ENCODE measurements around the gene ARHGAP32. TPM values are rescaled to one million over a fixed set of nuclear protein-coding genes. Genes with fewer than 3 reads are reported as not detected.

Gene ARHGAP32
- total RNA-seq, 1 experiment from 2014 or later = 7.9 TPM

DNA sequence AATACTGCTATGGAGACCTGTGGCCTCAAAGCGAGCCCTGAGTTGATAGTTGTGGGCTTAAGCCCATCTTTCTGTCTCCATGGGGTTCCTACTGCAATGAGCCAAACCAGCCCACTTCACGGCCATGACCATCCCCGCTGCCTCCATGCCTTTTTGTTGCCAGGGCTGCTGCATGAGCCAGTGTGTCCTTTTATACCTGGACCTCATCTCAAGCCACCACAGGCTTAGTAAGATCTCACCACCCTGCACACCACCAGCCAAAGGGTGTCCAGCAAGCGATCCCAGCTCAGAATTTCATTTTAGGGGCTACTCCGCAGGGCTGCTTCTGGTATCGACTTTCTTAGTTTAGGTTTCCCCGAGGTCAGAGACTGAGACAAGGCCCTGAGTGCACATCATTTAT, 257.8 kb downstream of the ARHGAP32 start:
- Histone ChIP-seq H3K9me3 (replicated peaks) (no peaks in the 10 kb centered on the region), H3K27ac (no peak overlapping the region), H3K36me3 (no peaks in the 10 kb centered on the region), H3K27me3 (no peaks in the 10 kb centered on the region), H3K4me1 (peaks cover 51% of the 10 kb centered on the region), H3K4me3 (no peak overlapping the region)
- no peak for DNase-seq

DNA sequence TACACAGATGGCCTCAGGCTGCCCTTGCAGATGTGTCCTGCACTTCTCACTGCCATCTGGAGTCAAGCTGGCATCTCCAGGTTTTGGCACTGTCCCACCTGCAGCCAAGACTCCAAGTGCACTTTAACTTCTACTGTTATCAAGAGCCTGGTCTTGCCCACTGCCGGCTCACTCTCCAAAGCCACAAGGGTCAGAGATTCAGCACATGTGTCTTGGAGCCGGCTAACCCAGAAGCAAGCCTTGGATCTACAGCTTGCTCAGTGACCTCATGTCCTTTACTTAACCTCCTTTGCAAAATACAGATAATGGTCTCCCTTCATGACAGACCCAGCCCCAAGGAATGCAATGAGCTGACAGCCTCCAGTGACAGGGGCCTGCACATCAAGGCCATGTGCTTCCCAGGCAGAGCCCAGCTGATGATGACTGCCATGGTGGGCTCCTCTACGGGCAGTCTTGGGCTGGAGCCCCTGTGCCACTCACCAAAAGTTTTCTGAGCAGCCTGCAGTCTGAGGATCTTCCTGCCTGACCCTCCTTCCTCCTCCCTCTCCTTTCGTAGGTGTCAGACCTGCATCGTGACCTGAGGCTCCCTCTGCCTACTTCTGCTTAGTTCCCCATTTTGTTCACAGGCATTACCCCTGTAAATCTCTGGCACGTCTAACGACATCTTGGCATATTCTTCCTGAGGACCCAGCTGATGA, 258.5 kb downstream of the ARHGAP32 start:
- DNase-seq = no peak
- H3K9me3 ChIP-seq (replicated peaks) = no peaks in the 10 kb centered on the region
- no peaks in the 10 kb centered on the region for H3K27me3 ChIP-seq
- no peak overlapping the region for H3K27ac ChIP-seq
- H3K4me1 ChIP-seq = peaks cover 51% of the 10 kb centered on the region
- H3K36me3 ChIP-seq = no peaks in the 10 kb centered on the region
- H3K4me3 ChIP-seq = no peak overlapping the region

- peaks cover 53% of the 10 kb centered on the region for H3K4me1 ChIP-seq
- H3K4me3 ChIP-seq = no peak overlapping the region
- peak; percentile 96 to 97 for DNase-seq
- no peaks in the 10 kb centered on the region for H3K36me3 ChIP-seq
- H3K27me3 ChIP-seq = no peaks in the 10 kb centered on the region
- H3K9me3 ChIP-seq (replicated peaks) = no peaks in the 10 kb centered on the region
- H3K27ac ChIP-seq = peak overlapping the region; percentile 87
Observed at GRCh38 chr11:128931668-128932067, 260.5 kb downstream of the ARHGAP32 start.

GRCh38 chr11:128931066-128931465, 261.1 kb downstream of the ARHGAP32 start:
- DNase-seq = peak; percentile 52 to 63

DNA sequence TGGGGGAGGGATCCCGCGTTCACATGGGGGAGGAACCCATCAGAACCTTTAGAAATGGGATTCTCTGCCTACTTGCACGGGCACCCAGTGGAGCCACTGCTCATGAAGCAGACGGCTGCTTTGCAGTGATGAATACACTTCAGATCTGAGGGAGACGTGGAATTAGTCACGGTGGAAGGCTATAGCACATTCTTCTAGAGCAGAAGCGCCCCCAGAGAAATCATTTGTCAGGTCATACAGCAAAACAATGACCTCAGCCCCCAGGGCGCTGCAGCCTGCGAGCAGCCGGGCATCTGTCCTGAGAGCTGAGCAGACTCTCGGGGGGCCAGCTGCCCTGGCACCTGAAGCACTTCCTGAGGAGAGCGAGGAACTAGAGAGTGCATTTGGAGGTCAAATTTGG, 262.1 kb downstream of the ARHGAP32 start:
- Histone ChIP-seq H3K4me1 (peaks cover 53% of the 10 kb centered on the region), H3K27ac (peak overlapping the region; percentile 100), H3K27me3 (no peaks in the 10 kb centered on the region), H3K36me3 (no peaks in the 10 kb centered on the region), H3K4me3 (peak overlapping the region; percentile 22), H3K9me3 (replicated peaks) (no peaks in the 10 kb centered on the region)
- DNase-seq = peak; percentile 96 to 97

More at GRCh38 chr11:128931066-128931465, 261.1 kb downstream of the ARHGAP32 start:
- Histone ChIP-seq H3K36me3 (no peaks in the 10 kb centered on the region), H3K4me1 (peaks cover 53% of the 10 kb centered on the region), H3K27ac (peak overlapping the region; percentile 87), H3K4me3 (no peak overlapping the region), H3K27me3 (no peaks in the 10 kb centered on the region), H3K9me3 (replicated peaks) (no peaks in the 10 kb centered on the region)

- DNase-seq = peak; percentile 85 to 86
- peak overlapping the region; percentile 22 for H3K4me3 ChIP-seq
- peaks cover 53% of the 10 kb centered on the region for H3K4me1 ChIP-seq
- H3K36me3 ChIP-seq = no peaks in the 10 kb centered on the region
- H3K9me3 ChIP-seq (replicated peaks) = no peaks in the 10 kb centered on the region
- peak overlapping the region; percentile 100 for H3K27ac ChIP-seq
- no peaks in the 10 kb centered on the region for H3K27me3 ChIP-seq
Observed at GRCh38 chr11:128929468-128929867, 262.7 kb downstream of the ARHGAP32 start.

- DNase-seq = no peak
- Histone ChIP-seq H3K27me3 (no peaks in the 10 kb centered on the region), H3K4me1 (peaks cover 48% of the 10 kb centered on the region), H3K36me3 (no peaks in the 10 kb centered on the region), H3K27ac (peak overlapping the region; percentile 100), H3K4me3 (no peak overlapping the region), H3K9me3 (replicated peaks) (no peaks in the 10 kb centered on the region)
Observed at GRCh38 chr11:128928400-128928799, 263.7 kb downstream of the ARHGAP32 start.

DNA sequence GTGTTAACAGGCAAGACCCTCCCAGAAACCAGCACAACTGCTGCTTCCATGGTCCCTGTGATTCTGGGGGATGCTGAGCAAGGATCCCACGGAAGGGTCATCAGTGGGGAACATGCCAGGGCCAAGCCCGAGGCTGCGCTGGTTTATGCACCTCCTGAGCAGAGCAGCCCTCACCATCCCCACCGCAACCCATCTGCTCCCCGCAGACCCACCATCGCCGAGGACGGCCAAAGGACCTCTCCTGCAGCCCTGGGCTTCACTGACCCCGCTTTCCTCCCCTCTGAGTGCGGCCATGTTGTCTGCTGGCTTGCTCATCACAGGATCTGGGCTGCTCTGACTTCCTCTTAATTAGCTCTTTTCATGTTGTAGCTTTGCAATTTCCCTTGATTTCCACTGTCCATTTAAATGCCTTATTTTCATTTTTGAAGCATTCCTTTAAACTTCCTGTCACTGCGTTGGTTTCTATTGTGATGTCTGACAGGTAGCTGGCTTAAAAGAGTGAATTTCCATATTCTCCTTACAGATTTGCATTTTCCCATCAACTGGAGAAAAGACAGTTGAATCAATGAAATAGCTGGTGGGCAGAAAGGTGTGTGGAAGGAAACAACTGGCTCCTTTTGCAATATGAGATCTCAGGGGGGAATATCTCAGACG, 264.3 kb downstream of the ARHGAP32 start:
- DNase-seq = no peak
- H3K27ac ChIP-seq = no peak overlapping the region; the same call in 1 of the 2 replicates

GRCh38 chr11:128927108-128927461, 265.0 kb downstream of the ARHGAP32 start:
- no peaks in the 10 kb centered on the region for H3K9me3 ChIP-seq (replicated peaks)
- no peaks in the 10 kb centered on the region for H3K27me3 ChIP-seq
- peaks cover 35% of the 10 kb centered on the region for H3K4me1 ChIP-seq
- no peaks in the 10 kb centered on the region for H3K36me3 ChIP-seq
- H3K27ac ChIP-seq = no peak overlapping the region
- no peak for DNase-seq
- no peak overlapping the region for H3K4me3 ChIP-seq

More for the DNA sequence above, 264.3 kb downstream of the ARHGAP32 start:
- Histone ChIP-seq H3K36me3 (no peaks in the 10 kb centered on the region), H3K4me1 (peaks cover 42% of the 10 kb centered on the region), H3K4me3 (no peak overlapping the region), H3K27me3 (no peaks in the 10 kb centered on the region), H3K9me3 (replicated peaks) (no peaks in the 10 kb centered on the region)

- Histone ChIP-seq H3K36me3 (no peaks in the 10 kb centered on the region), H3K27ac (no peak overlapping the region), H3K4me1 (peaks cover 33% of the 10 kb centered on the region), H3K27me3 (no peaks in the 10 kb centered on the region), H3K4me3 (no peak overlapping the region), H3K9me3 (replicated peaks) (no peaks in the 10 kb centered on the region)
- DNase-seq = no peak
Observed at GRCh38 chr11:128926437-128927107, 265.6 kb downstream of the ARHGAP32 start.

DNA sequence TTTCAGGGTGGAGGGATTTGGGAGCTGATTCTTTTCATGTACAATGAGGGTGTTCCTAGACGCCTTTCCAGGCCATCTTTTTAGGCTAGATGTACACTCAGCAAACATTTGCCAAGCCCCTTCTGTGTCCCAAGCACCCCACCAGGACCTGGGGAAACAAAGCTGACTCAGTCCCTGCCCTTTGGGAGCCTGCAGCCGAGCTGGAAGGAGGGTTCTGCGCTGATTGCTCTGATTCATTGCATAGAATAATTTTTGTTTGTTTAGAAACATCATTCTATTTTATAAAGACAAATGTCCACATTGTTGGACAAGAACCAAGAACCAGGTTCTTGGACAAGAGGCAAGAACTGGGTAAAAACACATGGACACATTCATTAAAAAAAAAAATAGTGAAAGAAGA, 266.1 kb downstream of the ARHGAP32 start:
- H3K9me3 ChIP-seq (replicated peaks) = no peaks in the 10 kb centered on the region
- H3K27me3 ChIP-seq = no peaks in the 10 kb centered on the region
- DNase-seq = no peak
- peaks cover 27% of the 10 kb centered on the region for H3K4me1 ChIP-seq
- no peak overlapping the region for H3K27ac ChIP-seq
- no peak overlapping the region for H3K4me3 ChIP-seq
- H3K36me3 ChIP-seq = no peaks in the 10 kb centered on the region

- H3K9me3 ChIP-seq (replicated peaks) = no peaks in the 10 kb centered on the region
- no peak for DNase-seq
- H3K36me3 ChIP-seq = no peaks in the 10 kb centered on the region
- H3K27me3 ChIP-seq = no peaks in the 10 kb centered on the region
- H3K4me3 ChIP-seq = no peak overlapping the region
- no peak overlapping the region for H3K27ac ChIP-seq
- peaks cover 25% of the 10 kb centered on the region for H3K4me1 ChIP-seq
Observed at GRCh38 chr11:128925250-128925600, 266.9 kb downstream of the ARHGAP32 start.

DNA sequence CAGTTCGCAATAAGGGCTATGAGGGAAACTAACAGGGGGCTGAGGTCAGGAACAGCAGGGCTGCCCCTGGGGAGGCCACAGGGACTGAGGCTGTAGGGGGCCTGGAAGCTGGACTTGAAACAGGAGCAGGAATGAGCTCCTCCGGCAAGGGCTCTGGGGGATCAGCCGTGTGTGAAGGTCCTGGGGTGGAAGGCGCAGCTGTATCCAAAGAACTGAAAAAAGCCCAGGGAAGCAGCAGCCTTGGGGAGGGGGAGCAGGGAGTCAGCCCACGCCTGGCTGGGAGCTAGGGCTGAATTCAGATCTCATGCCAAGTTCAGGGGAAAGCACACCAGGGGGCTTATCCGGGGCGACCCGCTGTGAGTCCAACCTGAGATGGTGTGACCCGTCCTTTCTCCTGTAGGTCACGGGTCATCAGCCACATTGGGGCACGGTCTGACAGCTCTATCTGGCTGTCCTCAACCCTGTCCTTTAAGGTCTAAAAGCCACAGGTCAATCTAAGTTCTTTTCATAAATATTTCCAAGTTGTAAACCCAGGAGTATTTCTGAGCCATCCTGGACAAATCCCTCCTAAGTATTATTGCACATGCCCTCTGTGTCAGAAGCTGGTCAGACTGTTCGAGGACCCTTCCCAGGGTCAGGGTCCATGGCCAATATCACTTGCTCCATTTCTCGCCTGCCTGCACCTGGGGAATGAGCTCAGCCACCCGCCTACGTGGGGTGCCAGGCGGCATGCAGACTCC, 267.4 kb downstream of the ARHGAP32 start:
- Histone ChIP-seq H3K27me3 (no peaks in the 10 kb centered on the region), H3K4me3 (no peak overlapping the region), H3K4me1 (peaks cover 24% of the 10 kb centered on the region)

DNA sequence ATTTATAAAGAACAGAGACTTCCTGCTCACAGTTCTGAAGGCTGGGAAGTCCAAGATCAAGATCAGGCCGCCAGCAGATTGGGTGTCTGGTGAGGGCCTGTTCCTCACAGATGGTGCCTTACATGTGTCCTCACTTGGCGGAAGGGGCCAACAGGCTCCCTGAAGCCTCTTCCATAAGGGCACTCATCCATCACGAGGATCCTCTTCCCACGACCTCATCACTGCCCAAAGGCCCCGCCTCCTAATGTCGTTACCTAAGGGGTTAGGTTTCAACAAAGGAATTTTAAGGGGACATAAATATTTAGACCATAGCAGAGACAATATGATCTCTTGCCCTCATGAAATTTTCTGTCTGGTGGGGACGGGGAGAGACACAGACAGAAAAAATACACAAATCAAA, 268.0 kb downstream of the ARHGAP32 start:
- Histone ChIP-seq H3K4me1 (peaks cover 18% of the 10 kb centered on the region), H3K4me3 (no peak overlapping the region), H3K27ac (peak overlapping the region; percentile 19; the same call in 1 of the 2 replicates), H3K36me3 (no peaks in the 10 kb centered on the region), H3K27me3 (no peaks in the 10 kb centered on the region), H3K9me3 (replicated peaks) (no peaks in the 10 kb centered on the region)
- peak; percentile 30 to 39 for DNase-seq

More for the DNA sequence above, 267.4 kb downstream of the ARHGAP32 start:
- no peak for DNase-seq
- no peaks in the 10 kb centered on the region for H3K36me3 ChIP-seq
- peak overlapping the region; percentile 19; the same call in 1 of the 2 replicates for H3K27ac ChIP-seq
- H3K9me3 ChIP-seq (replicated peaks) = no peaks in the 10 kb centered on the region

- no peak for DNase-seq
- peaks cover 3% of the 10 kb centered on the region; the same call in 1 of the 2 replicates for H3K4me1 ChIP-seq
- no peak overlapping the region for H3K27ac ChIP-seq
- H3K27me3 ChIP-seq = no peaks in the 10 kb centered on the region
- H3K36me3 ChIP-seq = no peaks in the 10 kb centered on the region
- H3K9me3 ChIP-seq (replicated peaks) = no peaks in the 10 kb centered on the region
- H3K4me3 ChIP-seq = no peak overlapping the region
Observed at GRCh38 chr11:128921793-128922192, 270.3 kb downstream of the ARHGAP32 start.

All from SJCRH30 (cell line).